GM21825 (cell line): ENCODE measurements around the gene ADAMTS7.
"Not testable (repeated sequence)": the region's sequence is repeated elsewhere in the genome, so short reads cannot be mapped to it uniquely, and the experiment has no call there.

Experiments used
- ATAC-seq: cut with Tn5 transposase; IDR thresholded peaks from one replicate; pipeline ENCODE4 v1.9.1; 2021; ENCODE audit warnings: mild to moderate bottlenecking, moderate library complexity; ENCODE audit not compliant: unreplicated experiment

Gene ADAMTS7, protein sequence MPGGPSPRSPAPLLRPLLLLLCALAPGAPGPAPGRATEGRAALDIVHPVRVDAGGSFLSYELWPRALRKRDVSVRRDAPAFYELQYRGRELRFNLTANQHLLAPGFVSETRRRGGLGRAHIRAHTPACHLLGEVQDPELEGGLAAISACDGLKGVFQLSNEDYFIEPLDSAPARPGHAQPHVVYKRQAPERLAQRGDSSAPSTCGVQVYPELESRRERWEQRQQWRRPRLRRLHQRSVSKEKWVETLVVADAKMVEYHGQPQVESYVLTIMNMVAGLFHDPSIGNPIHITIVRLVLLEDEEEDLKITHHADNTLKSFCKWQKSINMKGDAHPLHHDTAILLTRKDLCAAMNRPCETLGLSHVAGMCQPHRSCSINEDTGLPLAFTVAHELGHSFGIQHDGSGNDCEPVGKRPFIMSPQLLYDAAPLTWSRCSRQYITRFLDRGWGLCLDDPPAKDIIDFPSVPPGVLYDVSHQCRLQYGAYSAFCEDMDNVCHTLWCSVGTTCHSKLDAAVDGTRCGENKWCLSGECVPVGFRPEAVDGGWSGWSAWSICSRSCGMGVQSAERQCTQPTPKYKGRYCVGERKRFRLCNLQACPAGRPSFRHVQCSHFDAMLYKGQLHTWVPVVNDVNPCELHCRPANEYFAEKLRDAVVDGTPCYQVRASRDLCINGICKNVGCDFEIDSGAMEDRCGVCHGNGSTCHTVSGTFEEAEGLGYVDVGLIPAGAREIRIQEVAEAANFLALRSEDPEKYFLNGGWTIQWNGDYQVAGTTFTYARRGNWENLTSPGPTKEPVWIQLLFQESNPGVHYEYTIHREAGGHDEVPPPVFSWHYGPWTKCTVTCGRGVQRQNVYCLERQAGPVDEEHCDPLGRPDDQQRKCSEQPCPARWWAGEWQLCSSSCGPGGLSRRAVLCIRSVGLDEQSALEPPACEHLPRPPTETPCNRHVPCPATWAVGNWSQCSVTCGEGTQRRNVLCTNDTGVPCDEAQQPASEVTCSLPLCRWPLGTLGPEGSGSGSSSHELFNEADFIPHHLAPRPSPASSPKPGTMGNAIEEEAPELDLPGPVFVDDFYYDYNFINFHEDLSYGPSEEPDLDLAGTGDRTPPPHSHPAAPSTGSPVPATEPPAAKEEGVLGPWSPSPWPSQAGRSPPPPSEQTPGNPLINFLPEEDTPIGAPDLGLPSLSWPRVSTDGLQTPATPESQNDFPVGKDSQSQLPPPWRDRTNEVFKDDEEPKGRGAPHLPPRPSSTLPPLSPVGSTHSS (N-terminal part only)

DNA sequence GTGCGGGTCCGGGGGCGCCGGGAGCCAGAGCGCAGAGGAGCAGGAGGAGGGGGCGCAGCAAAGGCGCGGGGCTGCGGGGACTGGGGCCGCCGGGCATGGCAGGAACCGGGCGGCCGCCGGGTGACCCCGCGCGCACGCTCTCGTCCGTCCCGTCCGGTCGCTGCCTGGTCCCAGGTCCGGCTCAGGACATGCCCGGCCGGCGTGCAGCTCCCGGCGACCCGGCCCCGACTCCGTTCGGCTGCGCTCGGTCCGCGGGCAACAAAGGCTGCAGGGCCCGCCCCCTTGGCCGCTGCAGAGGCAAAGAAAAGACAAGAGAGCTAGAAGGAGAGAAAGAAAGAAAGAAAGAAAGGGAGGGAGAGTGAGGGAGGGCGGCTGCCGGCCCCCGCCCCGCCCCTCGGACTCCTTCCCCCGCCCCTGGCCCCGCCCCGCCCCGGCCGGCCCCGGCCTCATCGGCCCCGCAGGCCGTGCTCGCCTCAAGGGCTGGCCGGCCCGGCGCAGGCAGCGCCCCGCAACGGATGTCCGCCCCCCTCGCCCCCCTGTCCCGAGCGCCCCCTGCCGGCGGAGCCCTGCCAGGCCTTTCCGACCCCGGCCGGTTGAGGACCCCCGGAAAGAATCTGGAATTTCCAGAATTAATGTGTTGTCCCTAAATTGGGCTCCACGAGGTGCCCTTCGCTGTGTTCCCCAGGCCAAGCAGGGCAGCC is at the start of gene ADAMTS7:
Gene ADAMTS7 (minus strand): TSS at position 341 of the 701 bp plus-strand sequence. CDS start 244 bp downstream, at position 97.
- ATAC-seq = peak; percentile 62

DNA sequence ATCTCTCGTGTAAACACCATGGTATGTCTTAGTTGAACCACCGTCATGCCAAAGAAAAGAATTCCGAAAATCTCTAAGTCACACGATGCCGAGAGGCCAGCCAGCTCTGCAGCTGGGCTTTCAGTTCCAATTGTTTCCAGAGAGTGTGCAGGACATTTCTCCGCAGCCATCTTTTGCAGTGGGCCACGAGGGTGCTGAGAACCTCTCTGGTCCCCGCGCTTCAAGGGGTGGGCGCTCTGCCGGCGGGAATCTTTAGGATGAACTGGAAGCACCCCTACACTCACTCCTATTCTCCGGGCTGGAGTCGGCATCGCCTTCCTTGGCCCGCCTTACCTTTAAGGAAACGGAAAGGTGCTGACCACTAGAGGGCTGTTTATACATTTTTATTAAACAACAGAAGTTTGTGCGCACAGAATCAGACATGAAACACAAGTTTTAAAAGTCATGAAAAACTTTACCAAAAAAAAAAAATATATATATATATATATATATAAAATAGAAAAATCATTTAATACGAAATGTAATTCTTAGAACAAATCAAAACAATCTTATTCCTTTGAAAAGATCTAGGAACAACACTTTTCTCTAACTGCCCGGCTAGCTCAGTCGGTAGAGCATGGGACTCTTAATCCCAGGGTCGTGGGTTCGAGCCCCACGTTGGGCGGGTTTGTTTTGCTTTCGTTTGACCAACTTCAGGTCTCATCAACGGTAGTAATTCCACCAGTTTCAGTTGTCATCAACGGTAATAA is 48.9 kb upstream of the ADAMTS7 start:
- peak; percentile 65 for ATAC-seq

DNA sequence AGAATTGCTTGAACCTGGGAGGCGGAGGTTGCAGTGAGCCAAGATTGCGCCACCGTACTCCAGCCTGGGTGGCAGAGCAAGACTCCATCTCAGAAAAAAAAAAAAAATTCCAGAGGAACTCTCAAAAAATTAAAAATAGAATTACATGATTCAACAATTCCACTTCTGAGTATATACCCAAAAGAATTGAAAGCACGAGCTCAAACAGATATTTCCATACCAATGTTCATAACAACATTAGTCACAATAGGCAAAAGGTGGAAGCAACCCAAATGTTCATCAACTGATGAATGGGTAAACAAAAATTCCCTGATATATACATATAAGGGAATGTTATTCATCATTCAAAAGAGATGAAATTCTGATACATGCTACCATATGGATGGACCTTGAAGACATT is 44.5 kb upstream of the ADAMTS7 start:
- no peak for ATAC-seq

DNA sequence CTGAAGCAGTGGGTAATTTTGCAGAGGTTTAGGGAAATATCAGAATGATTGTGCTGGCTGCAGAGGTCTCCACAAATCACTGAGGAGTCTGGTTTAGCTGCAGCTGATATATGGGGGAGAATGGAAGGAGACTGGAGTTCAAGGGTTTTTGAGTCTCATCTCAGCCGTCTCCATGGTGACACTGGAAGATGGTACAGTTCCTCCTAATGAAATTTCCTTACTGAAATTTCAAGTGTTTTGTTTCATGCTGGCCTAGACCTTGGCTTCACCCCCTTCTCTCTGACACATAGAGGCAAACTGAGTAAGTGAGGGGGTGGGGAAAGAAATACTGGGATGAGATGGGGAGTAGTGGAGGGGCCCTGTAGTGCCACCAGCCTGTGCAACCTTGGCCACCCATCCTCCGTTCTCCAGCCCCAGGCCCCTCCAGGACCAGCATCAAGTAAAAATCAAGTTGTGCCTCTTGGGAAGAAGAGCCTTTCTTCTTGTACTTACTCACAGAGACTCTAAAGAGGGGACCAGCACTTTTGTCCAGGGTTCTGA is 43.6 kb upstream of the ADAMTS7 start:
- no peak for ATAC-seq

DNA sequence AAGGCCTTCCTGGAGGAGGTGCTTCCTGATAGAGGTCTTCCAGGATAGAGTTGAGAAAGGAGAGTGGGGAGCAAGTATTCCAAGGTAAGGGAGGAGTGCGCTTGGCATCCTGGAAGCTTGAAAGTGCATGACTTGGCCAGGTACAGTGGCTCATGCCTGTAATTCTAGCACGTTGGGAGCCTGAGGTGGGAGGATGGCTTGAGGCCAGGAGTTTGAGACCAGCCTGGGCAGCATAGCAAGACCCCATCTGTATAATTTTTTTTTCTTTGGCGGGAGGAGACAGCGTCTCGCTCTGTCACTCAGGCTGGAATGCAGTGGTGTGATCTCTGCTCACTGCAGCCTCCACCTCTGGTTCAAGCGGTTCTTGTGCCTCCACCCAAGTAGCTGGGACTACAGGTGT is 42.2 kb upstream of the ADAMTS7 start:
- no peak for ATAC-seq

DNA sequence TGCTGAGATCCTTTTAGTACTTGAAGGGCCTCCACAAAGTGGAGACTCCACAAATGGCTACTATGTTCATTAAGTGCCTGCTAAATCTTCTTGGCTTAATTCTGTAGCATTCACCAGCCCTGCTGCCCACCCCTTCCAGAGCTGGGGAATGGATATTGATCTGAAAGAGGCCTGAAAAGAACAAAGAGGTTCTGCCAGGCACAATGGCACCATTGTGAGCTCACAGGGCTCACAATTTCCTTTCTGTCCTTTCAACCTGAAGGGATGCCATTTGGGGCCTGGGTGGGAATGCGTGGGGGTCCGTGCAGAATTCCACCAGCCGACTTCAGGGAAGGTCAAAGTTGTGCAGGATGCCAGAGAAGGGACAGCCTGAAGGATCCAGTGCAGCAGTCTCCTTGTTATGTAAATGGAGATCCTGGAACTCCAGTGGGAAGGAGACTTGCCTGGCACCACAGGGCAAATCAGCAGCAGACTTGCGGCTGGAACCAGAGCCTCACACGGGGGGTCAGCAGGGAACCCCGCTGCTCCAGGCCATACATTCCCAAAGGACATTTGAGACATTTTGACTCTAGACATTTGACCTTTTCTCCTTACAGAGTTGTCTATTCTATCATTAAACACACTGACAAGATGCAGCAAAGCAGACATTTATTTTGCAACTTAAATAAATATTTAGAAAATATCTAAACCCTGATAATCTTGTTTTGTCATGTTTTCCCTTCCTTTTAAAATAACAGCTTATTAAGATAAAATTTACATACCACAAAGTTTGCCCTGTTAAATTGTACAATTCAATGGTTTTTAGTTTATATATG is 39.9 kb upstream of the ADAMTS7 start:
- ATAC-seq = no peak

DNA sequence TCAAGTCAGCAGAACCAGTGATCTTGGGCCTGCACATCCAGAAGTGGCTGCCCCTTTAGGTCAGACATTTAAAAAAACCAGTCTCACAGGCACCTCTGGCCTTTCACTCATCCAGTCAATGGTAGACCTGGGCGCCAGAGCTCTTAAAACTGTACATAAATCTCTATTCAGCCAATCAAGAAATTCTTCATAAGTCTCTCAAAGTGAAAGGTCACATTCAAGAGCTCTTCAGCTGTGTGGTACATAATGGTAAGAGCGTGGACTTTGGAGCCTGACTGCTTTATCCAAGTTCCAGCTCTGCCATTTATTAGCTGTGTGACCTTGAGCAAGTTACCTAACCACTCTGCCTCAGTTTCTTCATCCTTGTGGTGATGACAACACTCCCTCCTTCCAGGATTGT is 39.1 kb upstream of the ADAMTS7 start:
- ATAC-seq = no peak

DNA sequence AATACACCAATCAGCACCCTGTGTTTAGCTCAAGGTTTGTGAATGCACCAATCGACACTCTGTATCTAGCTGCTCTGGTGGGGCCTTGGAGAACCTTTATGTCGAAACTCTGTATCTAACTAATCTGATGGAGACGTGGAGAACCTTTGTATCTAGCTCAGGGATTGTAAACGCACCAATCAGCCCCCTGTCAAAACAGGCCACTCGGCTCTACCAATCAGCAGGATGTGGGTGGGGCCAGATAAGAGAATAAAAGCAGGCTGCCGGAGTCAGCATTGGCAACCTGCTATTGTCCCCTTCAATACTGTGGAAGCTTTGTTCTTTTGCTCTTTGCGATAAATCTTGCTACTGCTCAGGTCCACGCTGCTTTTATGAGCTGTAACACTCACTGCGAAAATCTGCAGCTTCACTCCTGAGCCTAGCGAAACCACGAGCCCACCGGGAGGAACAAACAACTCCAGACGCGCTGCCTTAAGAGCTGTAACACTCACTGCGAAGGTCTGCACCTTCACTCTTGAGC is 36.2 kb upstream of the ADAMTS7 start:
- not testable (repeated sequence) for ATAC-seq

DNA sequence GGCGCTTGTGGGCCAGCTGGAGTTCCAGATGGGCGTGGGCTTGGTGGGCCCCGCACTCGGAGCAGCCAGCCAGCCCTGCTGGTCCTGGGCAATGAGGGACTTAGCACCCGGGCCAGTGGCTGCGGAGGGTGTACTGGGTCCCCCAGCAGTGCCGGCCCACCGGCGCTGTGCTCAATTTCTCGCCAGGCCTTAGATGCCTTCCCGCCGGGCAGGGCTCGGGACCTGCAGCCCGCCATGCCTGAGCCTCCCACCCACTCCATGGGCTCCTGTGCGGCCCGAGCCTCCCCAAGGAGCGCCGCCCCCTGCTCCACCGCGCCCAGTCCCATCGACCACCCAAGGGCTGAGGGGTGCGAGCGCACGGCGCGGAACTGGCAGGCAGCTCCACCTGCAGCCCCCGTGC is 35.6 kb upstream of the ADAMTS7 start:
- ATAC-seq = not testable (repeated sequence)

DNA sequence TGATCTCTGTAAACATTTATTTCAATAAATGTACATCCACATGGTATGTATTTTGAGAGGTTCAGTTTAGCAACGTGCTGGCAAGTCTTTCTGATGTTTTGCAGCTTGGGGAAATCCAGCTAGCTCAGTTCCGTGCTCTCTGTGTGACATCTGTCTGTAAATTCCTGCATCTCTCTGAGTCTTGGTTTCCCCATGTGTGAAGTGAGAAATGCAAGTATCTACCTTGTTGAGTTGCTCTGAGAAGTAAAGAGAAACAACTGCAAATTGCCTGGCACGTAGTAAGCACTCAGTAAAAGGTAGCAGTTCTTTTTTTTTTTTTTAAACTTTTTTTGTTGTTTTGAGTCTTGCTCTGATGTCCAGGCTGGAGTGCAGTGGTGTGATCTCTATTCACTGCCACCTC is 31.3 kb upstream of the ADAMTS7 start:
- no peak for ATAC-seq

DNA sequence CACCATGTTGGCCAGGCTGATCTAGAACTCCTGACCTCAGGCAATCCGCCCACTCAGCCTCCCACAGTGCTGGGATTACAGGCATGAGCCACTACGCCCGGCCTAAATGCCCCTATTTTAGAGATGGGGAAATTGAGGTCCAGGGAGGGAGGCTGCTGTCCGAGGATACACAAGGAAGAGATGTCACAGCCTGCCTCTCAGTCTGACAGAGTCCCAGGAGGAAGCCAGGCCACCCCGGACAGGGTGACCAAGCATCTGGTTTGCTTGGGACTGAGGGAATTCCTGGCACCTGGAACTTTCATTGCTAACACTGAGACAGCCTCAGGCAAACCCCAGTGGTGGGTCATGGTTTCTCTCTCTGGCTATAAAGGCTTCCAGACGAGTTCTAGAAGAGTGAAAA is 30.6 kb upstream of the ADAMTS7 start:
- no peak for ATAC-seq

DNA sequence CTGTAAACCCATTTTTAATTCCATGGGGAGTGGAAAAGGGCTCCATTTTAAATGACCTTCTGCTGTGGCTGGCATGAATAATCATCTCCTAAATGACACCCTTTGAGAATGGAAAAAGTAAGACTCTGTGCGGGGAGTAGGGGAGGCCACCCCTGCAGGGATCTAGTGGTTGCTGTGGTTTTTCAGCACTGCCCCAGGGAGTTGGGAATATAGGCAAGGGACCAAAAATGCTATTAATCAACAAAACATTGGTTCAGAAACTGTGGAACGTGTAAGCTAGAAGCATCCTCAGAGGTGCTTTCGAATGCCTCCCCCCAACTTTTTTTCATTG is 30.1 kb upstream of the ADAMTS7 start:
- ATAC-seq = no peak

DNA sequence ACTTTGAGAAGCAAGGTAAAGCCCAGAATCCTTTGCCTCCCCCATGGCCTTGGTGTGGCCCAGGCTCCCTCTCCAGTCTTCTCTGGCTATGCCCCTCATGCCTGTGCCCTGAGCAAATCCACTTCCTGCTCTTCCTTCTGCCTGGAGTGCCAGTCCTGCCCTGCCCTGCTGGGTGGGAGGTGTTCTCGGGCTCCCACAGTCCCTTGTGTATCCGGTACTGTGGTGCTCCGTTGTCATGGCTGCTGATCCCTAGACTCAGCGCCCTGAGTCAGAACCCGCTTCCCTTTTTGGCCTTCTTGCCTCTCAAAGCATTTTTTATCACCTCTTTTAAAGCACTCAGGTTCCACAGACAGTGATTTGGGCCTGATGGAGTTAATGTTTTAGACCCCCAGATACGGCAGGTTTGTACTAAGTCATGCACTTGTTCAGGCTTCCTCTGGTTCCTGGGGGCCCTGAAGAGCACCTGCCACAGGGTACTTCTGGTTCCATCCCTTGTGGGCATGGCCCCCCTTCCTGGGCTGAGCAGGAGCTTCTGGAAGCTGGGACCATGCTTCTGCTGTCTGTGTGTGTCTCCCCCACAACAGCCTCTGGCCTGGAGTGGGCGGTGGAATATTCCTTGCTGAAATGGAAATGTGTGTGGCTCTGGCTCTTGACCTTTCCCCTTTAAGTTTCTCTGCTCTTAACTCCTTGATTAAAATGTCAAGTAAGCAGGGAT is 29.6 kb upstream of the ADAMTS7 start:
- no peak for ATAC-seq

DNA sequence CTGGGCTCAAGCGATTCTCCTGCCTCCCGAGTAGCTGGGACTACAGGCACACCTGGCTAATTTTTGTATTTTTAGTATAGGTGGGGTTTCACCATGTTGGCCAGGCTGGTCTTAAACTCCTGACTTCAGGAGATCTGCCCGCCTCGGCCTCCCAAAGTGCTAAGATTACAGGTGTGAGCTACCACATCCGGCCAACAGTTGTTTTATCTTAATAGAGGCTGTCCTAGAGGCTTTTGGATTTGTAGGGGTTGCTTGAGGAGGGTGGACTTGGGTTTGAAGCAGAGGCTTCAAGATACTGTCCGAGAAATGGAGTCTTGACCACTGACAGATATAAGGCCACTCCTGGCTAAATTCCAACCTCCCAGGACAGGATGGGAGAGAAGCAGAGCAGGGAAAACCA is 27.9 kb upstream of the ADAMTS7 start:
- ATAC-seq = not testable (repeated sequence)

DNA sequence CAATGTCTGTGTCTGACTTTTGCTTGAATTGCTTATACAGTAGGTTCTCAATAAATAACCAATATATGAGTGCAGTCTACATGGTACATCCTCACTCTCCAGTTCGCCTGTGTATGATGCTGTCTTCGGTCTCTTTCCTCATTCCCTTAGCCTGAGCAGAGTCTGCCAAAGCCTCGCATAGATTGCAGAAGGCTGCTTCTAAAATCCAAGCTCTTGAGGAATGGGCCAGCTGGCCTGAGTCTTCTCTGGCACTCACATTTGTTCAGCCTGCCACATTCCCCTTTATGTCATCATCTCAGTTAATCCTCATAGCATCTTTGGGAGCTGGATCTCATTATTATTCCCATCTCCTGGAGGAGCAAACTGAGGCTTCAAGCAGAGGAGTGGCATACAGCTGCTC is 27.2 kb upstream of the ADAMTS7 start:
- ATAC-seq = no peak

DNA sequence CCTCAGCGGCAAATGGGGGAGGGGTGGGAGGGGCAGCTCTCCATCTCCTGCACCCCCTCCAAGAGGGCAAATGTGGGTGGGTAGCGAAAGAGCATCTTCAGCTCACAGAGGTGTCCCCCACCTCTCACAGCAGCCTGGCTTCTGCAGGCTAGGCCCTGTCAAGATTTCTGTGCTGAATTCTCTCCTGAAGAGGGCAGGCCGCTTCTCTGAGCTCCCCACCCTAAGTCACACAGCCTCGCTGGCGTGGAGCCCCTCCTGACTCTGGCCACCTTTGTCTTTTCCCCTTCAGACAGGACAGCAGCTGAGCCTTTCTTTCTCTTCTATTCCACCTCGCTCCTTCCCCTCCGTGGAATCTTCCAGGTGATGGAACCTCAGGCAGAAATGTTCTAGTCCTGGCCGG is 26.3 kb upstream of the ADAMTS7 start:
- ATAC-seq = no peak

DNA sequence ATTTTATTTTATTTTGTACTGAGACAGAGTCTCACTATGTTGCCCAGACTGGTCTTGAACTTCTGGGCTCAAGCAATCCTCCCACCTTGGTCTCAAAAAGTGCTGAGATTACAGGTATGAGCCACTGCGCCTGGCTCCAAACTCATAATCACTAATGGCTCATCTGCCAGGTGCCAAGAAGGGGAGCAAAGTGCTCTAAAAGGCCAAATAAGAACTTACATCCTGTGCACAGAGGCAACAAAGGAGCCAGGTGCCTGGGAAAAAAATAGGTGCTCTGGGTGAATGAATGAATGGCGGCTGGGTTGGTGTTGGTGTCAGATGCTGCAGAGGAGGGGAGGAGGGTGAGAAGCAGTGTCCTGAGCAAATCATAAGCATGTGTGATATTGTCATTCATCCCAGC is 25.9 kb upstream of the ADAMTS7 start:
- ATAC-seq = no peak

DNA sequence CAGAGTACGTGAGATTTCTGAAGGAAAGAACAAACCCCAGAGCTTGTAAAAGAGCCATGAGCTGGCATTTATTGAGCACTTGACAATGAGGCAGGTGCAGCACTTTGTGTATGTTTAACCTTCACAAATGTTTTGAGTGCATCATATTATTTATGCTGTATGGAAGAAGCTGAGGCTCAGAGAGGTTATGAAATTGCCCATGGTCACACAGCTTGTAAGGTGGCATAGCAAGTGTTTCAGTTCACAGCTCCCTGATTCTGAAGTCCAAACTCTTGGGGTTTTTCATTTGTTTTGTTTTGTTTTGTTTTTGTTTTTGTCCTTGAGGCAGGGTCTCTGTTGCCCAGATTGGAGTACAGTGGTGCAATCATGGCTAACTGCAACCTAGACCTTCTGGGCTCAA is 25.1 kb upstream of the ADAMTS7 start:
- no peak for ATAC-seq
